ENCODE data around the gene SNTN.

SNTN gene

GRCh38 chr3:63679186-63679585 is 26.7 kb downstream of the SNTN start:
- peak; percentile 34 for DNase-seq

DNA sequence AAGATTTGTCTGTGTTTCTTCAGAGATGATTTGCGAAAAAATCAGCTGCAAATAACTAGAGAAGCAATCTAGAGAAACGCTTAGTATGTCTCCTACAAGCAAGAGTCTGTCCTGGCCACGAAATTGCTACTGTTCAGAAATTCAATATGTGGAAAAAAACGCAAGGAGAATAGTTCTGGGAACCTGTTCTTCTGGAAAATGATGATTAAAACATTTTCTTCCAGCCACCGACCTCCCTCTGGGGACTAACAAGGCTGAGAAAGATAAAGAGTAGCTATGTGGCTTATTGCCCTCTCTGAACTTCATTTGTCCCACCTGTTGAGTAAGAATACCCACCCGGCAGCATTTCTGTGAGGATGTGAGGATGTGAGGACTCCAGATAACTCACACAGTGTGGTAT is 31.6 kb downstream of the SNTN start:
- DNase-seq: no peak

- DNase-seq: peak; percentile 25
Observed at GRCh38 chr3:63685340-63685739, 32.9 kb downstream of the SNTN start.

DNA sequence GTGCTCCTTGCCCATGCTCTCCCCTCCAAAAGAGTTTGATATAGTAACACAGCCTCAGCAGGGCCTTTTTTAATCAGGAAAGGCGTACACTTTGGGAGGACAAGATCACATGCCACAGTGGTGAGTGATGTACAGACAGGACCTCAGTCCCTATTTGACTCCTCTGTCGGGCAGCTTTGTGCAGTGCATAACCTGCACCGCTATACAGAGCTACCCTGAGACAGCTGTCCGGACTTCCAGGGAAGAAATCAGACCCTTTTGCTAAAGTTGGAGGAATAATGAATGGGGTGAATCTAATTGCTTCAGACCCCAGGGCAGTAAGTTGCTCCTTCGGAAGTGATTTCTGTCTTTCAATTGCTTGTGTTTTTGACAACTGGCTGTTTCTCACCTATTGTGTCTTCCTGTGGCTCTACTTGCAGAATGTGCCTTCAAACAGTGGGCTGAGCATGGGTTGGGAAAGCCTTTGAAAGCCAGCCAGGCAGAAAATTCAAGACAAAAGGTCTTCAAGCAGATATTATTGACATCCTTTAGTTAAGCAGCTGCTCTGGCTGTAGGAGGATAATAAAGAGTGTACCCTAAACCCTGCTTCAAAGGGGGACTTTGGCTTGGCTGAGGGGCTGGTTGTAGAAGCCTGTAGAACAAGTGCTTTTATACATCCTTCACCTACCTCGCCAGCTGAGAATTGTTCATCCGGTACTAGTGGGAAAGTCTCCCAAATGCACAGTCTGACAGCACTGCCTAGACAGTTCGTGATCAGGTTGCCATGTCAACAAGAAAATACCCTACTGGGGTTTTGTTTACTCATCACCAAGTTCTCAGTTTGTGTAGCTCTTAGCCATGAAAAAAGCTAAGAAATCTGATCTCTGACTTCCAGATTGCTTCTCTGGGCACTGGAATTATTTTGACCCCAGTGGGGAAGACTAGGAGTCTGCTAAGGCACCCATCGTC is 35.1 kb downstream of the SNTN start:
- DNase-seq: no peak

- DNase-seq: no peak
Observed at GRCh38 chr3:63689285-63689684, 36.8 kb downstream of the SNTN start.

GRCh38 chr3:63693351-63693750 is 40.9 kb downstream of the SNTN start:
- no peak for DNase-seq

DNA sequence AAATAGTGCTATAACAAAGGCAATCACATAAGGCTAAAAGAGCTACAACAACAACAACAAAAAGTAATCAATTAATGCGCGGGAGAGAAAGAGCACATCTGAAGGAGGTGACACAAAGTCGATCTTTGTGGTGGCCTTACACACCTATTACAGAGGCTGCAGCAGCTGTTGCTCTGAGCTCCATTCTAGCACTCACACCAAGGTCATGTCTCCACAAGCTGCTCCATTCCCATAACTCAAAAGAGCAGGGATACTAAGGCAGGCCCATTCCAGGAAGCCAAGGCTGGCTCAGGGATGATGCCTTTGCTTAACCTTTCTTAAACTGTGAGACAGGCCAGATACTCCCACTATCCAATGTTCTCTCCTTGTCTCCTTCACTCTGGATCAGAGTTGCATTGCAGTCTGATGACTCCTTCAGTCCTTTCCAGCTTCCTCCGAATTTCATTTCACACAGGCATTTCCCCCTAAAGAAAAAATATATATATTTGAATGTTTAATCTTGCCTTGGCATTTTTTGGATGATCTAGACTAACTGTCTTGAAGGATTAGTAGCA is 52.7 kb downstream of the SNTN start:
- DNase-seq: no peak

- DNase-seq: no peak
Observed at GRCh38 chr3:63706321-63707085, 54.0 kb downstream of the SNTN start.

GRCh38 chr3:63707731-63708130 is 55.3 kb downstream of the SNTN start:
- no peak for DNase-seq

DNA sequence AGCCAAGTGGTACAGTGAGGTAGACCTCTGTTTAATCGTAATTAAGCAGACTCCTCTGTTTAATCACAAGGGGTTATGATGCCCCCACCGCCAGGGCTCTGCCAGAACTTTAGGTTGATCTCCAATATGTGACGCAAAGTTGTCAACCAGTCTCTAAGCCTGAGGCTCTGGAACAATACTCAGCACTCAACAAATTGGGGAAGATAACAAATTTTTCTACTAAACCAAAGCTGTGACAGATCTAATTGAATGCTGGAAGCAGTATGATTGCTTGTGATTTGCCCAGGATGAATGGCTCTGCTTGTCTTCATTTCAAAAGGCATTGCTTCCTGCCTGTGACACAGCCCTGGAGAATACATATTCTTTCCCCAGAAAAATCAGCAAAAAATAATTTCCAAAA is 57.1 kb downstream of the SNTN start:
- no peak for DNase-seq

Data from OCI-M1 (cell line).